GM18505 (cell line): Measurements from ENCODE around the gene IRF4.

Source experiments
- ATAC-seq: cut with Tn5 transposase; IDR thresholded peaks from one replicate; pipeline ENCODE4 v1.9.1; 2021; ENCODE audit not compliant: unreplicated experiment
- POLR2A ChIP-seq: IDR thresholded peaks from 4 replicates; pipeline ENCODE4 v1.6.1; 2011; ENCODE audit warnings: borderline replicate concordance; ENCODE audit not compliant: insufficient read depth, insufficient read length; ENCODE audit errors: extremely low read depth

IRF4 gene

GRCh38 chr6:398065-398464, 6.5 kb downstream of the IRF4 start:
- TF ChIP-seq POLR2A: no peak
- no peak for ATAC-seq

GRCh38 chr6:398558-399078, 7.1 kb downstream of the IRF4 start:
- peak; percentile 67 for TF ChIP-seq POLR2A
- no peak for ATAC-seq

GRCh38 chr6:399785-400534, 8.4 kb downstream of the IRF4 start:
- peak; percentile 30 for ATAC-seq
- peak; percentile 75 for TF ChIP-seq POLR2A

- ATAC-seq: no peak
- TF ChIP-seq POLR2A: no peak
These were observed 9.3 kb downstream of the IRF4 start for GRCh38 chr6:400815-401214.

- ATAC-seq: no peak
- peak; percentile 70 for TF ChIP-seq POLR2A
These were observed 9.9 kb downstream of the IRF4 start for GRCh38 chr6:401239-401993.

- TF ChIP-seq POLR2A: no peak
- no peak for ATAC-seq
These were observed 10.6 kb downstream of the IRF4 start for GRCh38 chr6:401994-402640.

- TF ChIP-seq POLR2A: peak; percentile 73
- ATAC-seq: no peak
These were observed 11.5 kb downstream of the IRF4 start for GRCh38 chr6:402901-403658.

- ATAC-seq: no peak
- peak; percentile 73 for TF ChIP-seq POLR2A
These were observed 12.4 kb downstream of the IRF4 start for GRCh38 chr6:403659-404655.

GRCh38 chr6:404685-405423, 13.3 kb downstream of the IRF4 start:
- TF ChIP-seq POLR2A: peak; percentile 5
- no peak for ATAC-seq

GRCh38 chr6:408148-408547, 16.6 kb downstream of the IRF4 start:
- no peak for ATAC-seq
- no peak for TF ChIP-seq POLR2A

GRCh38 chr6:408599-409102, 17.1 kb downstream of the IRF4 start:
- peak; percentile 62 for TF ChIP-seq POLR2A
- ATAC-seq: no peak
